NCI-H2107 treated with DMSO at 0.1 percent for 48 hours (cell line): ENCODE results near the gene FHDC1.

Source experiments
- DNase-seq: peaks from one replicate; lab custom pipeline; 2025; ENCODE audit not compliant: unreplicated experiment; lab: John Stamatoyannopoulos, UW

The FHDC1 gene

DNA sequence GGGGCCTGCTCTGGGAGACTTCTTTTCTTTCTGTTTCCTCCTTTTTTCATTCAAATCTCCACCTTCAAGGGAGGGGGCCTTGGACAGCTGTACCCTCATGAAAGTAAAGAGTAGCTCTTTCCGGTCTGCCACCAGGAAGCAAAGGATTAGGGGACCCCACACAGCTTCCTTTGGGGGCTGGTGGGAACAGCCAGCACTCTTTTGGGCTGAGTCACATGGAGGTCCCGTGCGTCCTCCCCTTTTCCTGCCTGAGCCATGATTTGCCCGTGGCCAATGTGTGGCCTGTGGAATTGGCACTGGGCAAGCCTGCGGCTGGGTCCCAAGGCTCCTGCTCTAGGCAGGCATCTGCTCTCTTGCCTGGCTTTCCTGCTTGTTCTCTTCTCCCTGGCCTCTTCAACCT, 65.5 kb downstream of the FHDC1 start:
- no peak for DNase-seq

DNA sequence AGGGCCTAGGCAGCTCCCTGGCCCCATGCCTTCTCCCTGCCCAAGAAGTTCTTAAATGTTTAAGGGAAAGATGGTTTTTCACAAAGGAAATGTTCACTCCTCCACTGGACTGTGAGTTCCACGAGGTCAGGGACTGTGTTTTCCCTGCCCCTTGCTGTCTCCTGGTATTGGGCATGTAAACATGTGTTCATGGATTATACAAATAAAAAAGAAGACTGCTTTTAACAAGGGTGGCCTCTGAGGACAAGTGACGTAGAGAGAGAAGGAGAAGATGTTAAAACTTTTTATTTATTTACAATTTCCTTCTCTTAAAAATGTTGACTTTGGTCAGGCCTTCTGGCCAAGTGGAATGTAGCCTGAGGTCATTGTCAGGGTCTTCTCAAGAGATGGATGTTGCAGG, 66.0 kb downstream of the FHDC1 start:
- DNase-seq = no peak

DNA sequence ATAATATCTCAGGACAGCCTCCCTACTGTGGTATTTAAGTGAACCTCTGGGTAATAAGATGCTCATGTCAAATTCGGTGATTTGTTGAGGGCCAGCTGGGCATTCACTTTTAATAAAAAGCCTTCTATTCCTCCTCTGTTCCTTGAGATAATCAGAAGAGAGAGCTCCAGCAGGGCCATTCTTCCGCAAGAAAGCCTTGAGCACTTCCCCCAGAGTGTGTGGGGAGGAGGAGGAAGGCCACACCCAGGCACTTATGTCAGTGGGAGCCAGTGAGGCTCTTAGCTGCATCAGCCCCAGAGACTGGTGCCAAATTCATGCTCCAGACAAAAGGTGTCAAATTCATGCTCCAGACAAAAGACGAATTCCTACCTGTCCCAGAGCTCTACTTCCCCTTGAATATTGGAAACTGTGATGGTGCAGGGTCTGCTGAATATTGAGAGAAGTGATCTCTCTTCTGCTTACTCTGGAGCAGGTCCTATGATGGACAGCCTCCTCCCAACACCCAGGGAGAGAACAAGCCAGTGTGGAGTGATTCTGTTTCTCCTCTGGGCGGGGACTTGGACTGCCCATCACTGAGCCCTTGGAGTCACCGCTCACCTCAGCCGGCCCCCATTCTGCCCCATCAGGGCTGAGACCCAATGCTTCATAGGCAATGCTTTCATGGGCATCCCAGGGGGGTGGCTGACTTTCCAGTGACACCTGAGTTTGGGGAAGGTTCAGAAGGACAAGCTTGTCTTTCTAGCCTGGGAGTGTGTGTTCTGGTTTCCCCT, 68.1 kb downstream of the FHDC1 start:
- no peak for DNase-seq

- DNase-seq = no peak
Measured at GRCh38 chr4:153005899-153006381, 69.8 kb downstream of the FHDC1 start.

- DNase-seq = no peak
Measured at GRCh38 chr4:153008578-153009199, 72.6 kb downstream of the FHDC1 start.

GRCh38 chr4:153010146-153010545, 74.0 kb downstream of the FHDC1 start:
- DNase-seq = no peak

DNA sequence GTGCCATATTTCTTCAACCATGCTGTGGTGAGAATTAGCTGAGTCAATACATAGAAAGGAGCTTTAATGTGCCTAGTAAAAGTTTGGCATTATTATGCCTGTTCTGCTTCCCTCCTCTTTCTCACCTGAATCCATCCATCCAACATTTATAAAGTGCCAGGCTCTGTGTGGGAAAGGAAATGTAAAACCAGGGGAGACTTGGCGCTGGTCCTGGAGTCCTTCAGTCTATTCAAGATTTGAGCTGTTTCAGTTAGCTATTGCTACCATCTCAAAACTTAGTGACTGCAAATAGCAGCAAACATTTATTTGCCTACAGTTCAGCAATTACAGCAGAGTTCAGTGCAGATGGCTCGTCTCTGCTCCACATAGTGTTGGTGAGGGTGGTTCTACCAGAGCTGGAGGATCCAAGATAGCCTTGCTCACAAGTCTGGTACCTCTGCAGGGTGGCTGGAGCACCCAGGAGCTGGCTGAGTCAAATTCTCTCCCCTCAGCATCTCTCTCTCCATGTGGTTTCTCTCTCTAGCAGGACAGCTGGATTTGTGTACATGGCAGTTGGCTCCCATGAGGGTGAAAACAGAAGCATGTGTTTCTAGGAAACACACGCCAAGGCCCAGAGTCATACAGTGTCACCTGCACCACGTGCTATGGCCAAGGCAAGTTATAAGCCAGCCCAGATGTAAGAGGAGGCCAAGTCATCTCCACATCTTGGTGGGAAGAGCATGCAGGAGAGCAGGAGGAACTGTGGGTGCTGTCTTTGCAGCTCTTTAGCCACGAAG, 77.3 kb downstream of the FHDC1 start:
- DNase-seq = no peak

DNA sequence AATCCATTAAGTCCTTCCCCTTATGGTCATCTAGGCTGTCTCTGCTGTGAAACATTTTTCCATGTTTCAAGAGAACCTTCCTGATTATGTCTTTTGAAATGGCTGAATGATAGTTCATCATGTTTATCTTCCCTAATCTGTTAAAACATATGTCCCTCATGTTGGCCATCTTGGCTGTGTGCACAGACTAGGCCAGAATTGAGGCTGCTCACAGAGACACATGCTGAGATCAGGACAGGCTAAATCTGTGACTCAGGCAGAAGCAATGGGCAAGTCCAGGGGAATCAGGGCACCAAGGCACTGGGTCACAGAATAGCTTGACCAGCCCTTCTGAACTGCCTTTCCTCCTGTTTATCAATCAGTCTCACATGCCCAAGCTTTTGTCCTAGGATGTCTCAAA, 78.3 kb downstream of the FHDC1 start:
- no peak for DNase-seq

DNA sequence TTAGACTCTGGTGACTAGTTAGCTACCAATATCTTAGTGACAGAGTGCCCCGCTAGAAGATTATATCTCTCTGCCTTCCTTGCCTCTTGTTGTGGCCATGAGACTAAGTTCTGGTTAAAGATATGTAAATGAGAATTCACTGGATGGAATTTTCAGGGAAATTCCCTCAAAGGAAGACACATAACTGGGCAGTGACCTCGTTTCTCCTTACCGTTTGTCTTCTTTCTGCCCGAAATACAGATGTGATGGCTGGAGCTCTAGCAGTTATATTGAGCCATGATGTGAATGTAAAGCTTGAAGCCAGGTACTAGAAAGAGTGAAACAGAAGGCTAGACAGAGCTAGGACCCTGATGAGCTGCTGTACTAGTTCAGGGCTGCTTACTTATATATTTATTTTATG, 80.5 kb downstream of the FHDC1 start:
- DNase-seq = no peak

DNA sequence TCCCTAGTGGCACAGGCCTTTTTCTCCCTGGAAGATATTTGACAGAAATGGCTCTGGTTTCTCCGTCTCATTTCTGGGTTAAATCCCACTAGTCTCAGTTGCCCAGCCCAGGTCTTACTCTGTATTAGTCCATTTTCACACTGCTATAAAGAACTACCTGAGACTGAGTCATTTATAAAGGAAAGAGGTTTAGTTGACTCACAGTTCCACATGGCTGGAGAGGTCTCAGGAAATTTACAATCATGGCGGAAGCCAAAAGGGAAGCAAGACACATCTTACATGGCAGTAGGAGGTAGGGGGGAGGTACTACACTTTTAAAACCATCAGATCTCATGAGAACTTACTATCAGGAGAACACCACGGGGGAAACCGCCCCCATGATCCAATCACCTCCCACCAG, 81.9 kb downstream of the FHDC1 start:
- no peak for DNase-seq

- no peak for DNase-seq
Measured at GRCh38 chr4:153018684-153019083, 82.6 kb downstream of the FHDC1 start.

DNA sequence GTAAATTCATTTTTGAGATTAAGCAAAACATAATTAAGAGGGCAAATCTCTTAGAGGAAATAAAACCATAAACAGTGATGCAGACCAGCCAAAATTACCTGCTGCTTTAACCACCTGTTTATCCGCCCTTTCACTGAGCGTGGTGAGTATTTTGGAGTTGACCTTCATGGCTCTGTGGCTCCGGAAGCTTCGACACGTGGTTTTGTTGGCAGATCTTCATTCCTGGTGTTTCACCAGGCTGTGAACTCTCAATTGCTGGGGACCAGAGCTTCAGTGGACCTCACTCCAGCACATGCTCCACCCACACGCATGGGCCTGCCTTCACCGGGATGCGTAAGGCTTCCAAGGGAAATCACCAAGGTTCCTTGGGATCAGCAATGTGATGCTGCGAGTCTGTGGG, 83.8 kb downstream of the FHDC1 start:
- no peak for DNase-seq

DNA sequence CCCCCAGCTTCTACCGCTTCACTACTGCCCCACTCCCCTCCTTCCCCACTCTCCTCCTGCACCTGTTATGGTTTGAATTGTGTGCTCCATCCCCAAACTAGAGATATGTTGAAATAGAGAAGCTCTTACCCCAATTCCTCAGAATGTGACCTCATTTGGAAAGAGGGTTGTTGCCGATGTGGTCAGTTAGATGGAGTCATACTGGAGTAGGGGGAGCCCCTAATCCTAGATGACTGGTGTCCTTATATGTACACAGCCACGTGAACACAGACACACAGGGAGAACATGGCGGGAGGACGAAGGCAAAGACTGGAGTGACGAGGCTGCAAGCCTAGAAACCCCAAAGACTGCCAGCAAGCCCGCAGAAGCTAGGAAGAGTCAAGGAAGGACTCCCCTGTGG, 84.3 kb downstream of the FHDC1 start:
- no peak for DNase-seq

GRCh38 chr4:153021276-153021675, 85.2 kb downstream of the FHDC1 start:
- no peak for DNase-seq

- DNase-seq = peak; percentile 79
Measured at GRCh38 chr4:153022241-153022715, 86.2 kb downstream of the FHDC1 start.

- no peak for DNase-seq
Measured at GRCh38 chr4:153023139-153023538, 87.0 kb downstream of the FHDC1 start.

GRCh38 chr4:153023692-153024394, 87.7 kb downstream of the FHDC1 start:
- peak; percentile 75 for DNase-seq

DNA sequence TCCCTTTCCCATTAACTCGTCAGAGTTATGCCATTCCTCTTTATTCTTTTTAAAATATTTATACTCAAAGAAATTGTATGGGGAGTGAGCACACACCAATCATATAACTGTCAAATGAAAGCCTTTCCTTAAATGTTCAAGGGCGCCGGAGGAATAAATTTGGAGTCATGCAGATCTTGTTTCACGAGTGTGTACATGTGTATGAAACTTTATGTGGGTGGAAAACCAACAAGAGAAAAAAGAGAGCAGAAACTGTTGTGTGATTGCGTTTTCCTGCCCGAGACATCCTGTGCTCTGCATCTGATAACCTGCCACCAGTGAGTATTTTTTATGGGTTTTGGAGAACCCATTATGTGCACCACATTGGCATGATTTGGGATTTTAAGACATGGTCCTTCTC, 88.3 kb downstream of the FHDC1 start:
- peak; percentile 75 for DNase-seq

- DNase-seq = no peak
Measured at GRCh38 chr4:153025406-153025805, 89.3 kb downstream of the FHDC1 start.

- DNase-seq = no peak
Measured at GRCh38 chr4:153026591-153027346, 90.6 kb downstream of the FHDC1 start.
